Adrenal gland (tissue), 12 donors: ENCODE data around the gene MAGI1. TPM values are rescaled to one million over a fixed set of nuclear protein-coding genes. Genes with fewer than 3 reads are reported as not detected.

Experiments used
- DNase-seq, 7 donors: peaks; one replicate each; pipeline ENCODE4 v3.0.0-alpha.2; 2019 to 2020
- H3K27ac ChIP-seq, 5 donors: fragments of 200-600 bp; sonication (generic) in 4 of 5; 1 replicate in 3 of 5; 2 replicates in 2 of 5; pipeline versions ENCODE4 v1.5.1 to v1.8.0; 2016 to 2020; ENCODE audit warnings: mild to moderate bottlenecking in 1 of 5
- H3K27me3 ChIP-seq: fragments of 200-600 bp; 2 replicates; pipeline ENCODE4 v1.8.0; 2021
- H3K36me3 ChIP-seq, 2 donors: fragments of 200-600 bp; replicated peaks in 1 of 2; 1 replicate in 1 of 2; 2 replicates in 1 of 2; pipeline versions ENCODE4 v1.5.1 to v1.8.0; 2018 to 2022
- H3K4me1 ChIP-seq, 2 donors: fragments of 200-600 bp; replicated peaks in 1 of 2; 1 replicate in 1 of 2; 2 replicates in 1 of 2; pipeline versions ENCODE4 v1.5.1 to v1.8.0; 2018 to 2021
- H3K4me3 ChIP-seq, 4 donors: fragments of 200-600 bp; sonication (generic) in 3 of 4; one replicate each; pipeline ENCODE4 v1.5.1; 2016 to 2018
- H3K9me3 ChIP-seq, 3 donors: fragments of 200-600 bp; sonication (generic) in 1 of 3; replicated peaks in 1 of 3; 1 replicate in 2 of 3; 2 replicates in 1 of 3; pipeline versions ENCODE4 v1.5.1 to v1.8.0; 2016 to 2021
- POLR2A ChIP-seq, 2 donors: fragments of 450-650 bp; IDR thresholded peaks; one replicate each; pipeline ENCODE4 v1.6.1; 2017; ENCODE audit warnings: antibody characterized with exemption in 2 of 2, mild to moderate bottlenecking in 2 of 2, moderate library complexity in 1 of 2
- WGBS, 4 donors: extraction: QIAGEN DNeasy Blood & Tissue Kit in 2 of 4; methylation state at CpG; one replicate each; pipeline versions ENCODE4 v1.1.5 to v1.1.7; 2013 to 2017; 5-methylcytosine and 5-hydroxymethylcytosine counted together
- intact Hi-C, 2 donors: fragments of 100-400 bp; cut with DNase I; formaldehyde crosslinking; loops; one replicate each; pipeline versions ENCODE4 v1.14.1 to v1.15.0; 2022 to 2023
- polyA plus RNA-seq, 3 donors: library from polyadenylated mRNA; stranded (reverse); fragments of 200-250 nt in 2 of 3; fragments of 350-450 nt in 1 of 3; fragmentation: Illumina TruSeq in 1 of 3; extraction: RNeasy Lipid Tissue Mini Kit (QIAGEN cat#74804) in 1 of 3; gene quantifications; one replicate each; pipeline ENCODE4 v1.2.3, GENCODE V29; 2013 to 2014
- total RNA-seq, 9 donors: library from RNA; depleted of rRNA in 4 of 9; stranded (reverse); fragments of >200 nt in 4 of 9; fragments of 120-200 nt in 1 of 9; fragmentation: NEBNext Ultra II Directional in 1 of 9; extraction: Animal tissue kit (Norgen Biotek cat#: 25700) in 1 of 9; gene quantifications; one replicate each; pipeline versions ENCODE4 v1.1.0 to v1.2.4, GENCODE V29; 2013 to 2023
- TF ChIP-seq, protein P1 (sequence below), 6 experiments: fragments of 450-650 bp in 4 of 6; fragments of 200-600 bp in 2 of 6; sonication (generic) in 1 of 6; IDR thresholded peaks; 1 replicate in 5 of 6; 2 replicates in 1 of 6; pipeline versions ENCODE4 v1.5.1 to v1.8.0; 2016 to 2021; ENCODE audit warnings: antibody characterized with exemption in 6 of 6, mild to moderate bottlenecking in 2 of 6, moderate library complexity in 1 of 6
- donor health status: healthy with polysubstance abuse.
- donor health status: Bipolar disorder and iron deficiency.
- donor health status: DM: yes; HTN: yes; CAD: no.
- donor health status: DM: no; HTN: no; CAD: no.
- donor health status: DM: no; HTN: no; CAD: no.
- donor health status: DM: yes; HTN: yes; CAD: no.

MAGI1 gene
- total and polyA plus RNA-seq, 12 donors: 4.8 to 31.6 (median 18.5) TPM

DNA sequence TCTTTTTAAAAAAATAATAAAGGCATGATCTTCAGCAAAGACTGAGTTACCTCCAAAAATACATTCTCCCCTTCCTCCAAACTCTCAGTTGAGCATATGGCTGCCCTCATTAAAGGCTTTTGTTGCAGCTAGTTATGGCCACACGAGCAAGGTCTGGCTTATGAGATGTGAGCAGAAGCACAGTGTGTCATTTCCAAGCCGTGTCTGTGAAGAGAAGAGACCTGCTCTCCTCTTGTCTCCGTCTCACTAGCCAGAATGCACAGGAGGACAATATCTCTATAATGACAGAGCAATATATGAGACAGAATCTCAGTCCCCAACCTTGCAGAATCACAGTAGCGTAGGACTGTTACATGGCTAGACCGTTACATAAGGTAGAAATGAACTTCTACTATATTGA, 152.3 kb downstream of the MAGI1 start:
- Histone ChIP-seq H3K4me3 (no peak overlapping the region), H3K36me3 (no peaks in the 10 kb centered on the region), H3K4me1 (no peaks in the 10 kb centered on the region), H3K9me3 (no peaks in the 10 kb centered on the region), H3K27ac (no peak overlapping the region), H3K27me3 (no peaks in the 10 kb centered on the region)
- intact Hi-C loops: no loop called here
- TF ChIP-seq, protein P1, sequence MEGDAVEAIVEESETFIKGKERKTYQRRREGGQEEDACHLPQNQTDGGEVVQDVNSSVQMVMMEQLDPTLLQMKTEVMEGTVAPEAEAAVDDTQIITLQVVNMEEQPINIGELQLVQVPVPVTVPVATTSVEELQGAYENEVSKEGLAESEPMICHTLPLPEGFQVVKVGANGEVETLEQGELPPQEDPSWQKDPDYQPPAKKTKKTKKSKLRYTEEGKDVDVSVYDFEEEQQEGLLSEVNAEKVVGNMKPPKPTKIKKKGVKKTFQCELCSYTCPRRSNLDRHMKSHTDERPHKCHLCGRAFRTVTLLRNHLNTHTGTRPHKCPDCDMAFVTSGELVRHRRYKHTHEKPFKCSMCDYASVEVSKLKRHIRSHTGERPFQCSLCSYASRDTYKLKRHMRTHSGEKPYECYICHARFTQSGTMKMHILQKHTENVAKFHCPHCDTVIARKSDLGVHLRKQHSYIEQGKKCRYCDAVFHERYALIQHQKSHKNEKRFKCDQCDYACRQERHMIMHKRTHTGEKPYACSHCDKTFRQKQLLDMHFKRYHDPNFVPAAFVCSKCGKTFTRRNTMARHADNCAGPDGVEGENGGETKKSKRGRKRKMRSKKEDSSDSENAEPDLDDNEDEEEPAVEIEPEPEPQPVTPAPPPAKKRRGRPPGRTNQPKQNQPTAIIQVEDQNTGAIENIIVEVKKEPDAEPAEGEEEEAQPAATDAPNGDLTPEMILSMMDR (IDR thresholded peaks at IDR 0.05): no peak
- TF ChIP-seq POLR2A (IDR thresholded peaks at IDR 0.05): no peak
- 82 to 95% (median 89%) methylated on average over 5 of the region's 5 CpGs for WGBS, 4 donors
- DNase-seq: no peak

GRCh38 chr3:65884071-65884470, 154.6 kb downstream of the MAGI1 start:
- no peak for DNase-seq
- intact Hi-C loops: no loop called here
- no peaks in the 10 kb centered on the region for H3K27me3 ChIP-seq
- no peaks in the 10 kb centered on the region for H3K4me1 ChIP-seq
- TF ChIP-seq POLR2A (IDR thresholded peaks at IDR 0.05): no peak
- TF ChIP-seq, protein P1 (IDR thresholded peaks at IDR 0.05): no peak
- 77 to 88% (median 82%) methylated on average over 4 of the region's 4 CpGs for WGBS, 4 donors
- no peaks in the 10 kb centered on the region for H3K9me3 ChIP-seq
- no peak overlapping the region for H3K4me3 ChIP-seq
- H3K36me3 ChIP-seq: no peaks in the 10 kb centered on the region
- no peak overlapping the region for H3K27ac ChIP-seq

GRCh38 chr3:65883613-65884012, 155.1 kb downstream of the MAGI1 start:
- H3K27ac ChIP-seq: no peak overlapping the region
- no peak for DNase-seq
- H3K4me3 ChIP-seq: no peak overlapping the region
- no peaks in the 10 kb centered on the region for H3K9me3 ChIP-seq
- intact Hi-C loops: no loop called here
- TF ChIP-seq, protein P1 (IDR thresholded peaks at IDR 0.05): no peak
- TF ChIP-seq POLR2A (IDR thresholded peaks at IDR 0.05): no peak
- H3K27me3 ChIP-seq: no peaks in the 10 kb centered on the region
- H3K36me3 ChIP-seq: no peaks in the 10 kb centered on the region
- WGBS, 4 donors: 41 to 62% (median 54%) methylated on average over 3 of the region's 3 CpGs
- no peaks in the 10 kb centered on the region for H3K4me1 ChIP-seq

- no peak for DNase-seq
- no peak for TF ChIP-seq POLR2A (IDR thresholded peaks at IDR 0.05)
- TF ChIP-seq, protein P1 (IDR thresholded peaks at IDR 0.05): no peak
- Histone ChIP-seq H3K36me3 (no peaks in the 10 kb centered on the region), H3K27me3 (no peaks in the 10 kb centered on the region), H3K27ac (no peak overlapping the region), H3K4me1 (peaks cover 0 to 7% of the 10 kb centered on the region in 2 donors), H3K4me3 (no peak overlapping the region), H3K9me3 (no peaks in the 10 kb centered on the region)
- intact Hi-C loops: no loop called here
- WGBS, 4 donors: 95 to 97% (median 95%) methylated on average over 4 of the region's 4 CpGs
Measured at GRCh38 chr3:65880350-65880749, 158.4 kb downstream of the MAGI1 start.
